H1 (cell line): ENCODE data around the gene IQCK. TPM values are rescaled to one million over a fixed set of nuclear protein-coding genes. Genes with fewer than 3 reads are reported as not detected.

Experiments
- CEBPB ChIP-seq: IDR thresholded peaks from 2 replicates; pipeline ENCODE4 v1.6.1; 2012; ENCODE audit warnings: low read depth, low read length
- CHD2 ChIP-seq: IDR thresholded peaks from 2 replicates; pipeline ENCODE4 v1.6.1; 2012; ENCODE audit warnings: low read length, improper control_type of control experiment
- EP300 ChIP-seq, 2 experiments: IDR thresholded peaks; 1 replicate in 1 of 2; 2 replicates in 1 of 2; pipeline ENCODE4 v1.6.1; 2011 to 2012; ENCODE audit warnings: low read depth in 2 of 2, low read length in 2 of 2, mild to moderate bottlenecking in 2 of 2, borderline replicate concordance in 1 of 2, inconsistent platforms in 1 of 2, moderate library complexity in 1 of 2
- GTF2F1 ChIP-seq: IDR thresholded peaks from 2 replicates; pipeline ENCODE4 v1.6.1; 2012; ENCODE audit warnings: low read depth, low read length, improper control_type of control experiment, borderline replicate concordance
- TEAD4 ChIP-seq: IDR thresholded peaks from 2 replicates; pipeline ENCODE4 v1.6.1; 2012; ENCODE audit warnings: low read depth, low read length, inconsistent platforms, mixed read lengths
- polyA plus RNA-seq, 7 experiments: library from polyadenylated mRNA; depleted of rRNA in 3 of 7; stranded (reverse) in 5 of 7; unstranded in 2 of 7; fragments of >200 nt in 5 of 7; fragments of 200-250 nt in 2 of 7; gene quantifications; 1 replicate in 5 of 7; 2 replicates in 1 of 7; 4 replicates in 1 of 7; pipeline versions ENCODE4 v1.2.1 to v1.2.3, GENCODE V29; 2011 to 2013; ENCODE audit warnings: missing spikeins in 2 of 7, mixed read lengths in 2 of 7
- total RNA-seq: library from RNA; stranded (reverse); fragmentation: NEBNext Ultra II Directional; extraction: Animal tissue kit (Norgen Biotek cat#: 25700); gene quantifications from 2 replicates; pipeline ENCODE4 v1.2.1, GENCODE V29; 2021

Gene IQCK
- total and polyA plus RNA-seq, 2 of the 8 experiments (the other 6 are each of a cell fraction or from before 2014, with no cell fraction given): 6.2 to 9.3 TPM

- TF ChIP-seq TEAD4: no peak
- no peak for TF ChIP-seq EP300 (IDR thresholded peaks at IDR 0.05; ENCODE audit: borderline replicate concordance in 1 of 2, low read depth in 2 of 2, low read length in 2 of 2)
- no peak for TF ChIP-seq CEBPB
- TF ChIP-seq GTF2F1: no peak
- no peak for TF ChIP-seq CHD2
These were observed 67.0 kb downstream of the IQCK start (continued) for GRCh38 chr16:19785081-19785480.
